ENCODE data around the gene PMEPA1. TPM values are rescaled to one million over a fixed set of nuclear protein-coding genes. Genes with fewer than 3 reads are reported as not detected.

PMEPA1 gene
- total and polyA plus RNA-seq, 10 donors: 4.8 to 15.7 (median 9.2) TPM

- WGBS, 5 donors: 44 to 47% (median 44%) methylated on average over 12 of the region's 12 CpGs
These were observed 55.3 kb downstream of the PMEPA1 start for GRCh38 chr20:57654363-57654997.

GRCh38 chr20:57653910-57654309 is 55.9 kb downstream of the PMEPA1 start:
- H3K36me3 ChIP-seq: peaks cover 0 to 65% (median 24%) of the 10 kb centered on the region in 6 donors
- no peak overlapping the region for H3K4me3 ChIP-seq
- H3K27ac ChIP-seq: no peak overlapping the region
- intact Hi-C loops (cut with DNase I; ENCODE audit: low total_unique reads): loop anchor here (5.0 to 10.0 kb wide), 3 partner anchors 49 to 523 kb away; no protein-coding TSS in a partner anchor
- peaks cover 0 to 36% (median 19%) of the 10 kb centered on the region in 6 donors for H3K4me1 ChIP-seq
- no peaks in the 10 kb centered on the region for H3K9me3 ChIP-seq
- no peaks in the 10 kb centered on the region for H3K27me3 ChIP-seq (replicated peaks in 1 of 7)
- TF ChIP-seq POLR2A (IDR thresholded peaks at IDR 0.05) (no peak), POLR2AphosphoS5 (IDR thresholded peaks at IDR 0.05) (no peak)
- TF ChIP-seq, protein P1, sequence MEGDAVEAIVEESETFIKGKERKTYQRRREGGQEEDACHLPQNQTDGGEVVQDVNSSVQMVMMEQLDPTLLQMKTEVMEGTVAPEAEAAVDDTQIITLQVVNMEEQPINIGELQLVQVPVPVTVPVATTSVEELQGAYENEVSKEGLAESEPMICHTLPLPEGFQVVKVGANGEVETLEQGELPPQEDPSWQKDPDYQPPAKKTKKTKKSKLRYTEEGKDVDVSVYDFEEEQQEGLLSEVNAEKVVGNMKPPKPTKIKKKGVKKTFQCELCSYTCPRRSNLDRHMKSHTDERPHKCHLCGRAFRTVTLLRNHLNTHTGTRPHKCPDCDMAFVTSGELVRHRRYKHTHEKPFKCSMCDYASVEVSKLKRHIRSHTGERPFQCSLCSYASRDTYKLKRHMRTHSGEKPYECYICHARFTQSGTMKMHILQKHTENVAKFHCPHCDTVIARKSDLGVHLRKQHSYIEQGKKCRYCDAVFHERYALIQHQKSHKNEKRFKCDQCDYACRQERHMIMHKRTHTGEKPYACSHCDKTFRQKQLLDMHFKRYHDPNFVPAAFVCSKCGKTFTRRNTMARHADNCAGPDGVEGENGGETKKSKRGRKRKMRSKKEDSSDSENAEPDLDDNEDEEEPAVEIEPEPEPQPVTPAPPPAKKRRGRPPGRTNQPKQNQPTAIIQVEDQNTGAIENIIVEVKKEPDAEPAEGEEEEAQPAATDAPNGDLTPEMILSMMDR (IDR thresholded peaks at IDR 0.05 in 8 of 11, conservative IDR thresholded peaks at IDR 0.05 in 3 of 11): no peak
- WGBS, 5 donors: 54 to 66% (median 61%) methylated on average over 5 of the region's 5 CpGs
- peak; percentile 71 for DNase-seq

More at GRCh38 chr20:57654363-57654997, 55.3 kb downstream of the PMEPA1 start:
- intact Hi-C loops (cut with DNase I; ENCODE audit: low total_unique reads): loop anchor here (5.0 to 10.0 kb wide), 3 partner anchors 50 to 523 kb away; no protein-coding TSS in a partner anchor
- Histone ChIP-seq H3K9me3 (no peaks in the 10 kb centered on the region), H3K4me3 (no peak overlapping the region), H3K27ac (no peak overlapping the region), H3K27me3 (replicated peaks in 1 of 7) (no peaks in the 10 kb centered on the region), H3K4me1 (peaks cover 0 to 38% (median 19%) of the 10 kb centered on the region in 6 donors), H3K36me3 (peaks cover 0 to 68% (median 26%) of the 10 kb centered on the region in 6 donors)
- peak; percentile 81 for DNase-seq
- no peak for TF ChIP-seq POLR2A (IDR thresholded peaks at IDR 0.05)
- TF ChIP-seq POLR2AphosphoS5 (IDR thresholded peaks at IDR 0.05): no peak
- TF ChIP-seq, protein P1 (IDR thresholded peaks at IDR 0.05 in 8 of 11, conservative IDR thresholded peaks at IDR 0.05 in 3 of 11): peak; percentile 78 to 94 (median 91)

GRCh38 chr20:57653546-57653900 is 56.3 kb downstream of the PMEPA1 start:
- peaks cover 0 to 33% (median 17%) of the 10 kb centered on the region in 6 donors for H3K4me1 ChIP-seq
- 72 to 90% (median 88%) methylated on average over 8 of the region's 8 CpGs for WGBS, 5 donors
- TF ChIP-seq POLR2AphosphoS5 (IDR thresholded peaks at IDR 0.05) (no peak), POLR2A (IDR thresholded peaks at IDR 0.05) (no peak)
- TF ChIP-seq, protein P1 (IDR thresholded peaks at IDR 0.05 in 8 of 11, conservative IDR thresholded peaks at IDR 0.05 in 3 of 11): no peak
- peaks cover 0 to 61% (median 22%) of the 10 kb centered on the region in 6 donors for H3K36me3 ChIP-seq
- DNase-seq: peak; percentile 73
- no peaks in the 10 kb centered on the region for H3K9me3 ChIP-seq
- no peak overlapping the region for H3K4me3 ChIP-seq
- H3K27ac ChIP-seq: no peak overlapping the region
- intact Hi-C loops (cut with DNase I; ENCODE audit: low total_unique reads): loop anchor here (5.0 to 10.0 kb wide), 3 partner anchors 49 to 524 kb away; no protein-coding TSS in a partner anchor
- no peaks in the 10 kb centered on the region for H3K27me3 ChIP-seq (replicated peaks in 1 of 7)
